NCI-H510A (cell line): ENCODE measurements around the gene SLC22A14.
"Not testable (repeated sequence)": the region's sequence is repeated elsewhere in the genome, so short reads cannot be mapped to it uniquely, and the experiment has no call there.

Source experiments
- DNase-seq: peaks from one replicate; lab custom pipeline; 2025; lab: John Stamatoyannopoulos, UW

SLC22A14 gene

GRCh38 chr3:38281895-38282686 is at the start of gene SLC22A14:
Gene SLC22A14 (plus strand): TSS chr3:38282294. CDS start chr3:38306027, 23,733 bp downstream.
- DNase-seq: no peak

GRCh38 chr3:38232701-38233100 is 49.4 kb upstream of the SLC22A14 start:
- DNase-seq: no peak

- DNase-seq: no peak
These were observed 46.6 kb upstream of the SLC22A14 start for GRCh38 chr3:38235466-38235865.

- no peak for DNase-seq
These were observed 43.6 kb upstream of the SLC22A14 start for GRCh38 chr3:38238416-38239008.

GRCh38 chr3:38242812-38243211 is 39.3 kb upstream of the SLC22A14 start:
- not testable (repeated sequence) for DNase-seq

GRCh38 chr3:38245930-38246329 is 36.2 kb upstream of the SLC22A14 start:
- DNase-seq: no peak

GRCh38 chr3:38247366-38248035 is 34.6 kb upstream of the SLC22A14 start:
- DNase-seq: no peak

GRCh38 chr3:38250198-38250597 is 31.9 kb upstream of the SLC22A14 start:
- no peak for DNase-seq

GRCh38 chr3:38251197-38251596 is 30.9 kb upstream of the SLC22A14 start:
- no peak for DNase-seq

- DNase-seq: no peak
These were observed 28.4 kb upstream of the SLC22A14 start for GRCh38 chr3:38253704-38254103.

GRCh38 chr3:38254872-38255271 is 27.2 kb upstream of the SLC22A14 start:
- no peak for DNase-seq

- no peak for DNase-seq
These were observed 26.5 kb upstream of the SLC22A14 start for GRCh38 chr3:38255627-38256026.

- no peak for DNase-seq
These were observed 24.5 kb upstream of the SLC22A14 start for GRCh38 chr3:38257583-38257982.

- no peak for DNase-seq
These were observed 21.6 kb upstream of the SLC22A14 start for GRCh38 chr3:38260474-38260873.

- no peak for DNase-seq
These were observed 17.7 kb upstream of the SLC22A14 start for GRCh38 chr3:38264353-38264771.

GRCh38 chr3:38264779-38265178 is 17.3 kb upstream of the SLC22A14 start:
- no peak for DNase-seq

GRCh38 chr3:38265604-38266307 is 16.3 kb upstream of the SLC22A14 start, which contains the start of gene SLC22A13:
Gene SLC22A13 (plus strand): TSS chr3:38265812. CDS start chr3:38265861, 49 bp downstream.
- DNase-seq: no peak

GRCh38 chr3:38266810-38267209 is 15.3 kb upstream of the SLC22A14 start:
- no peak for DNase-seq

GRCh38 chr3:38267662-38268061 is 14.4 kb upstream of the SLC22A14 start:
- DNase-seq: no peak

GRCh38 chr3:38268087-38268486 is 14.0 kb upstream of the SLC22A14 start:
- DNase-seq: no peak

GRCh38 chr3:38268522-38268921 is 13.6 kb upstream of the SLC22A14 start:
- DNase-seq: no peak

- DNase-seq: no peak
These were observed 11.5 kb upstream of the SLC22A14 start for GRCh38 chr3:38270606-38271005.
